ENCODE data around the gene AR. TPM values are rescaled to one million over a fixed set of nuclear protein-coding genes. Genes with fewer than 3 reads are reported as not detected.

AR gene
- total RNA-seq, 1 donor from 2014 or later = 0.25 TPM

GRCh38 chrX:67674741-67675140 is 130.9 kb downstream of the AR start:
- no peak for DNase-seq (ENCODE audit: low read depth)
- Histone ChIP-seq H3K36me3 (ENCODE audit: control insufficient read depth, insufficient read depth, low read length) (no peaks in the 10 kb centered on the region), H3K4me3 (ENCODE audit: low read depth, low read length) (no peak overlapping the region), H3K27me3 (ENCODE audit: control insufficient read depth, insufficient read depth, low read length) (no peaks in the 10 kb centered on the region)
- no peak for TF ChIP-seq CTCF (IDR thresholded peaks at IDR 0.05; ENCODE audit: insufficient read depth, low read length, poor library complexity, severe bottlenecking)

GRCh38 chrX:67684136-67684535 is 140.3 kb downstream of the AR start:
- H3K36me3 ChIP-seq (ENCODE audit: control insufficient read depth, insufficient read depth, low read length) = no peaks in the 10 kb centered on the region
- no peak for TF ChIP-seq CTCF (IDR thresholded peaks at IDR 0.05; ENCODE audit: insufficient read depth, low read length, poor library complexity, severe bottlenecking)
- H3K4me3 ChIP-seq (ENCODE audit: low read depth, low read length) = no peak overlapping the region
- DNase-seq (ENCODE audit: low read depth) = no peak
- no peaks in the 10 kb centered on the region for H3K27me3 ChIP-seq (ENCODE audit: control insufficient read depth, insufficient read depth, low read length)

GRCh38 chrX:67692246-67692645 is 148.4 kb downstream of the AR start:
- Histone ChIP-seq H3K4me3 (ENCODE audit: low read depth, low read length) (no peak overlapping the region), H3K36me3 (ENCODE audit: control insufficient read depth, insufficient read depth, low read length) (no peaks in the 10 kb centered on the region), H3K27me3 (ENCODE audit: control insufficient read depth, insufficient read depth, low read length) (no peaks in the 10 kb centered on the region)
- TF ChIP-seq CTCF (IDR thresholded peaks at IDR 0.05; ENCODE audit: insufficient read depth, low read length, poor library complexity, severe bottlenecking) = no peak
- DNase-seq (ENCODE audit: low read depth) = no peak

DNA sequence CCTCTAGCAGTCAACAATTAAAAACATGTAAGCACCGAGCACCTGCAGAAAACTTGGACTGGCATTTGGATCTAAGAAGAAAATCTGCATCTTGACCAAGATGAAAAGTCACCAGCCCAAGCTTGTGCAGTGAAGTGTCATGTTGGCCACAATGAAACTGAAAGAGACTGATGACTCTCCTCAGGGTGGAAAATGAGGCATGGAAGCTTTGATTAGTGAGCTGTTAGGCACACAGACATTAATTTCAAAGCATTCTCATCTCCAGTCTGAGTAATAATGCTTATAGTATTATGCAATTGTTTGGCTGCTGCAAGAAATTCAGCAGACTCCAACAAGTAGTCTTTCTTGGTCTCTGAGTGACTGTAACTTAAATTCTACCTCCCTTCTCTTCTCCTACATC is 150.1 kb downstream of the AR start:
- DNase-seq (ENCODE audit: low read depth) = no peak
- H3K4me3 ChIP-seq (ENCODE audit: low read depth, low read length) = no peak overlapping the region
- H3K27me3 ChIP-seq (ENCODE audit: control insufficient read depth, insufficient read depth, low read length) = no peaks in the 10 kb centered on the region
- no peak for TF ChIP-seq CTCF (IDR thresholded peaks at IDR 0.05; ENCODE audit: insufficient read depth, low read length, poor library complexity, severe bottlenecking)
- no peaks in the 10 kb centered on the region for H3K36me3 ChIP-seq (ENCODE audit: control insufficient read depth, insufficient read depth, low read length)

DNA sequence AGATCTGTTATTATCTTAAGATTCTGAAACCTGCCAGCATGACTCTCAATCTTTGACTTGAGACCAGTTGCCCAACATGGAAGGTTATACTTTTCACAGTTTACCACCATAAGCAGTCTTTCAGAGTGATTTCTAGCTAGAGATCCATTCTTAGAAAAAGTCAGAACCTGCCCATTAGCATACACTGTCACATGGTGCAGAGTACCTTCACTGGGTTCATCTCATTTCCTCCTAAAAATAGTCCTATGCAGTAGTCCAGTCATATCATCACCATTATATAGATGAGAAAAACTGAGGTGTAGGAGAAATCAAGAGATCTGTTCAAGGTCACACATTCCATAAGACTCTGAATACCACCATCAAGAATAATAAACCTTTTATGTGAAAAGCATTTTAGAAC is 153.6 kb downstream of the AR start:
- TF ChIP-seq CTCF (IDR thresholded peaks at IDR 0.05; ENCODE audit: insufficient read depth, low read length, poor library complexity, severe bottlenecking) = no peak
- Histone ChIP-seq H3K36me3 (ENCODE audit: control insufficient read depth, insufficient read depth, low read length) (no peaks in the 10 kb centered on the region), H3K27me3 (ENCODE audit: control insufficient read depth, insufficient read depth, low read length) (no peaks in the 10 kb centered on the region), H3K4me3 (ENCODE audit: low read depth, low read length) (no peak overlapping the region)
- DNase-seq (ENCODE audit: low read depth) = no peak

DNA sequence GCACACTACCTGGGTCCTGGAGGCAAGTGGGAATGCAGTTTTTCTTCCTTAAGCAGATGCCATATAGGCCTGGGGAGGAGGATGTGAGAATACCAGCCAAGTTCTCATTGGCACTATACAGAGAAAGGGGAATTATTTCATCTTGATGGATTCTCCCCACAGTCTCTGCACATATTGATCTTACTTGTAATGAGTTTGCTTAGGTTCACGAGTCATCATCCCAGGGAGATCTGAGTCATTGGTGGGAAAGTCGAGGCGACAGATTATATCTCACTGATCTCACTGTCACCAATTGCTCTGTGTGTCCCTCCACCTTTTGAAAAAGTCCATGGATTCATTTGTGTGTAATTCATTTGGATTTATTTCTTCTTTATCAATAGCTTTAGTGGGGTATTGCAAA is 156.8 kb downstream of the AR start:
- Histone ChIP-seq H3K27me3 (ENCODE audit: control insufficient read depth, insufficient read depth, low read length) (no peaks in the 10 kb centered on the region), H3K4me3 (ENCODE audit: low read depth, low read length) (no peak overlapping the region), H3K36me3 (ENCODE audit: control insufficient read depth, insufficient read depth, low read length) (no peaks in the 10 kb centered on the region)
- TF ChIP-seq CTCF (IDR thresholded peaks at IDR 0.05; ENCODE audit: insufficient read depth, low read length, poor library complexity, severe bottlenecking) = no peak
- no peak for DNase-seq (ENCODE audit: low read depth)
